Natural killer cell (primary cell): Measurements from ENCODE around the gene SLC47A2. TPM values are rescaled to one million over a fixed set of nuclear protein-coding genes. Genes with fewer than 3 reads are reported as not detected.

Source experiments
- ATAC-seq, 3 donors: fragments of 150-1000 bp in 2 of 3; fragments of 200-7000 bp in 1 of 3; cut with Tn5 transposase; 1 replicate in 1 of 3; 2 replicates in 2 of 3; pipeline ENCODE4 v1.10.0; 2021; ENCODE audit warnings: mild to moderate bottlenecking in 2 of 3, moderate library complexity in 2 of 3
- DNase-seq, 2 donors: peaks; one replicate each; pipeline versions ENCODE4 v3.0.0 to v3.0.0-alpha.2; 2013 to 2021; ENCODE audit warnings: mixed read lengths in 1 of 2
- H3K27ac ChIP-seq: one replicate; pipeline ENCODE4 v1.5.1; 2013; ENCODE audit warnings: mild to moderate bottlenecking, low read length
- H3K27me3 ChIP-seq: one replicate; pipeline ENCODE4 v1.6.1; 2013; ENCODE audit warnings: low read length; ENCODE audit not compliant: control insufficient read depth, insufficient read depth
- H3K36me3 ChIP-seq: one replicate; pipeline ENCODE4 v1.6.1; 2013; ENCODE audit warnings: low read length; ENCODE audit not compliant: control insufficient read depth, insufficient read depth
- H3K4me1 ChIP-seq: one replicate; pipeline ENCODE4 v1.6.1; 2013; ENCODE audit warnings: low read length; ENCODE audit not compliant: control insufficient read depth, insufficient read depth
- H3K4me3 ChIP-seq: one replicate; pipeline ENCODE4 v1.5.1; 2013; ENCODE audit warnings: low read length
- H3K9me3 ChIP-seq: one replicate; pipeline ENCODE4 v1.6.1; 2013; ENCODE audit warnings: low read length; ENCODE audit not compliant: control insufficient read depth, insufficient read depth
- H3K27ac Mint-ChIP-seq, 2 donors: one replicate each; pipeline ENCODE4 v1.8.0; 2022; ENCODE audit warnings: mild to moderate bottlenecking in 2 of 2, mixed read lengths in 2 of 2, moderate library complexity in 1 of 2
- H3K27me3 Mint-ChIP-seq, 2 donors: one replicate each; pipeline ENCODE4 v1.8.0; 2022; ENCODE audit warnings: low read depth in 2 of 2, mixed read lengths in 2 of 2
- H3K36me3 Mint-ChIP-seq: one replicate; pipeline ENCODE4 v1.8.0; 2022; ENCODE audit warnings: mixed read lengths
- H3K4me1 Mint-ChIP-seq, 2 donors: one replicate each; pipeline ENCODE4 v1.8.0; 2022; ENCODE audit warnings: mixed read lengths in 2 of 2
- H3K4me3 Mint-ChIP-seq: one replicate; pipeline ENCODE4 v1.8.0; 2022; ENCODE audit warnings: mild to moderate bottlenecking, moderate library complexity, mixed read lengths
- H3K9me3 Mint-ChIP-seq, 2 donors: one replicate each; pipeline ENCODE4 v1.8.0; 2022; ENCODE audit warnings: mixed read lengths in 2 of 2
- CTCF ChIP-seq: fragments of 200-600 bp; IDR thresholded peaks from one replicate; pipeline ENCODE4 v1.8.0; 2022; ENCODE audit warnings: antibody characterized with exemption
- WGBS: methylation state at CpG from one replicate; pipeline ENCODE4 v1.1.7; 2013; ENCODE audit warnings: missing lambda C conversion rate; ENCODE audit not compliant: insufficient coverage; 5-methylcytosine and 5-hydroxymethylcytosine counted together
- intact Hi-C: fragments of 100-400 bp; cut with micrococcal nuclease; formaldehyde crosslinking; loops from one replicate; pipeline ENCODE4 v1.14.2; 2022
- total RNA-seq, 4 donors: library from RNA; stranded (reverse); fragments of 120-200 nt in 1 of 4; gene quantifications; one replicate each; pipeline versions ENCODE4 v1.2.3 to v1.2.4, GENCODE V29; 2013 to 2022

SLC47A2 gene
- total RNA-seq, 3 donors from 2014 or later (not counting 1 experiment from before 2014, with no cell fraction given), result not detected

- no peaks in the 10 kb centered on the region for H3K9me3 Mint-ChIP-seq
- no peak overlapping the region for H3K4me3 Mint-ChIP-seq
- Histone ChIP-seq H3K36me3 (peaks cover 15% of the 10 kb centered on the region), H3K27me3 (no peaks in the 10 kb centered on the region), H3K4me1 (no peaks in the 10 kb centered on the region), H3K27ac (no peak overlapping the region), H3K9me3 (no peaks in the 10 kb centered on the region), H3K4me3 (no peak overlapping the region)
- WGBS, result 94% methylated on average over 4 of the region's 4 CpGs
- no peaks in the 10 kb centered on the region for H3K27me3 Mint-ChIP-seq
- no peaks in the 10 kb centered on the region for H3K4me1 Mint-ChIP-seq
- TF ChIP-seq CTCF, result no peak
- ATAC-seq (no peak), DNase-seq (no peak)
- H3K36me3 Mint-ChIP-seq, result peaks cover 10% of the 10 kb centered on the region
- intact Hi-C loops, result no loop called here
- H3K27ac Mint-ChIP-seq, result no peak overlapping the region
These were observed 51.6 kb downstream of the SLC47A2 start for GRCh38 chr17:19664821-19665181.

- 93% methylated on average over 5 of the region's 5 CpGs for WGBS
- ATAC-seq (no peak), DNase-seq (no peak)
- Histone ChIP-seq H3K27ac (no peak overlapping the region), H3K9me3 (no peaks in the 10 kb centered on the region), H3K27me3 (no peaks in the 10 kb centered on the region), H3K4me1 (no peaks in the 10 kb centered on the region), H3K36me3 (peaks cover 15% of the 10 kb centered on the region), H3K4me3 (no peak overlapping the region)
- H3K4me1 Mint-ChIP-seq, result no peaks in the 10 kb centered on the region
- TF ChIP-seq CTCF, result no peak
- H3K36me3 Mint-ChIP-seq, result peaks cover 10% of the 10 kb centered on the region
- H3K4me3 Mint-ChIP-seq, result no peak overlapping the region
- H3K27me3 Mint-ChIP-seq, result no peaks in the 10 kb centered on the region
- H3K27ac Mint-ChIP-seq, result no peak overlapping the region
- no peaks in the 10 kb centered on the region for H3K9me3 Mint-ChIP-seq
- intact Hi-C loops, result no loop called here
These were observed 52.1 kb downstream of the SLC47A2 start for GRCh38 chr17:19664136-19664820.

GRCh38 chr17:19663097-19663496, 53.3 kb downstream of the SLC47A2 start:
- no peak for TF ChIP-seq CTCF
- Mint-ChIP-seq H3K4me1 (no peaks in the 10 kb centered on the region), H3K9me3 (no peaks in the 10 kb centered on the region), H3K36me3 (peaks cover 11% of the 10 kb centered on the region), H3K27ac (no peak overlapping the region), H3K4me3 (no peak overlapping the region), H3K27me3 (no peaks in the 10 kb centered on the region)
- Histone ChIP-seq H3K27ac (no peak overlapping the region), H3K9me3 (no peaks in the 10 kb centered on the region), H3K27me3 (no peaks in the 10 kb centered on the region), H3K4me1 (no peaks in the 10 kb centered on the region), H3K4me3 (no peak overlapping the region), H3K36me3 (peaks cover 15% of the 10 kb centered on the region)
- ATAC-seq (no peak), DNase-seq (no peak)
- intact Hi-C loops, result no loop called here
- WGBS, result 98% methylated on average over 6 of the region's 6 CpGs

- Mint-ChIP-seq H3K27ac (no peak overlapping the region), H3K36me3 (peaks cover 23% of the 10 kb centered on the region), H3K27me3 (no peaks in the 10 kb centered on the region), H3K4me3 (no peak overlapping the region), H3K4me1 (peaks cover 0 to 11% of the 10 kb centered on the region in 2 donors), H3K9me3 (no peaks in the 10 kb centered on the region)
- DNase-seq, result no peak
- Histone ChIP-seq H3K36me3 (peaks cover 19% of the 10 kb centered on the region), H3K9me3 (no peaks in the 10 kb centered on the region), H3K27me3 (no peaks in the 10 kb centered on the region), H3K4me3 (no peak overlapping the region), H3K4me1 (no peaks in the 10 kb centered on the region), H3K27ac (no peak overlapping the region)
- intact Hi-C loops, result no loop called here
- WGBS, result 100% methylated on average over 1 of the region's 3 CpGs
- TF ChIP-seq CTCF, result no peak
- no peak for ATAC-seq
These were observed 55.3 kb downstream of the SLC47A2 start for GRCh38 chr17:19661121-19661520.
